Cardiac ventricle fibroblast (primary cell): ENCODE data around the gene COQ8A. TPM values are rescaled to one million over a fixed set of nuclear protein-coding genes. Genes with fewer than 3 reads are reported as not detected.

Experiments
- total RNA-seq: library from RNA; depleted of rRNA; stranded (reverse); fragments of >200 nt; gene quantifications from 2 replicates; pipeline ENCODE4 v1.2.3, GENCODE V29; 2015

The COQ8A gene
- total RNA-seq, result 27.9 and 28.1 TPM in 2 replicates

DNA sequence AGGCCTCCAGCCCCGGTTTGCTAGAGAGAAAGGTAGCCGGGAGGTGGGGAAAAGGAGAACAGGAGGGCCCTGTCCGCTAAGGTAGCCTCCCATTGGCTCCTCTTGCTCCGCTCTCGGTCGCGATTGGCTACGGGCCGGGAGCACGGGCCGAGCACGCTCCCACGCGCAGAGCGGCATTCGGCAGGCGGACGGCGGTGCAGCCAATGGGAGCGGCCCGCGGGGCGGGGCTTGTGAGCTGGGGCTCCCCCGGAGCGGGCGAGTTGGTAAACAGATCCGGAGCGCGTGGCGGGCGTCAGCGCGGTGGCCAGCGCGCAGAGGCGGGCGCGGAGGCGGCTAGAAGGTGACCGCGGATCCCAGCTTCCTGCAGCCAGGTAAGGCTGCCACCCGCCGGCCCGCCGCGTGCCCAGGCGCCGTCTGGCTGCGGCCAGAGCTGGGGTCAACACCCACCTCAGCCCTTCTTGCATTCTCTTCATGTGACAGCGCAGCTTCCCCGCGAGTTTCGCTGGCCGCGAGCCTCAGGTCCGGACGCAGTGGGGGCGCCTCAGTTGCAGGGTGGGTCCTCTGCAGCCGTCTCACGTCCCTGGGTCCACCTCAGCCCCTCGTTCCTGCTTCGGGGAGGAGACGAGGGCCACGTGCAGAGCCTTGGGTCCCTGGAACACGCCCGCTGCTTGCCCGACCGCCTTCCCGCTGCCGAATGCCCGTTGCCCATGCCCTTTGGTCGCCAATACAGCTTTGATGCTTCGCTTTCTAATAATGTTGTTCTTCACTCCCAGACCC is at the start of gene COQ8A:
TSS of gene COQ8A (plus strand) at position 266 of the 777 bp plus-strand sequence. CDS start 21,092 bp downstream, outside the sequence.

Other genes starting within 250 kb of the COQ8A start
- gene ITPKB, start 201.0 kb upstream of the COQ8A start, total RNA-seq, result 11.6 and 11.7 TPM in 2 replicates
- gene PSEN2, start 69.7 kb upstream of the COQ8A start, total RNA-seq, result 17.1 and 17.6 TPM in 2 replicates